Islet precursor cell (in vitro differentiated cells): ENCODE measurements around the gene SLC12A9.
"Not testable (repeated sequence)": the region's sequence is repeated elsewhere in the genome, so short reads cannot be mapped to it uniquely, and the experiment has no call there.

Experiments
- DNase-seq: peaks from one replicate; pipeline ENCODE4 v3.0.0-alpha.2; 2018

SLC12A9 gene

DNA sequence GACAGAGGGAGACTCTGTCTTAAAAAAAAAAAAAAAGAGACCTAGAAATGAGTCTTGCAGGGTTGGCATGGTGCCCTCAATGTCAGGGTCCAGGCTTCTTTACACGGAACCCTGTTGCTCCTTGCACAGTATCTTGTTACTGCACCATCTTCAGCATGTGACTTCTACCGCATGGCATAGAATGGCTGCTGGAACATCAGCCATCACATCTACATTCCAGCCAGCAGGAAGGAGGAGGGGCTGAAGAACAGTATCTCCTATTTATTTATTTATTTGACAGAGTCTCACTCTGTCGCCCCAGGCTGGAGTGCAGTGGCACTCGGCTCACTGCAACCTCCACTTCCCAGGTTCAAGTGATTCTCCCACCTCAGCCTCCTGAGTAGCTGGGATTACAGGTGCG lies 46.9 kb downstream of the SLC12A9 start:
- DNase-seq, result no peak

DNA sequence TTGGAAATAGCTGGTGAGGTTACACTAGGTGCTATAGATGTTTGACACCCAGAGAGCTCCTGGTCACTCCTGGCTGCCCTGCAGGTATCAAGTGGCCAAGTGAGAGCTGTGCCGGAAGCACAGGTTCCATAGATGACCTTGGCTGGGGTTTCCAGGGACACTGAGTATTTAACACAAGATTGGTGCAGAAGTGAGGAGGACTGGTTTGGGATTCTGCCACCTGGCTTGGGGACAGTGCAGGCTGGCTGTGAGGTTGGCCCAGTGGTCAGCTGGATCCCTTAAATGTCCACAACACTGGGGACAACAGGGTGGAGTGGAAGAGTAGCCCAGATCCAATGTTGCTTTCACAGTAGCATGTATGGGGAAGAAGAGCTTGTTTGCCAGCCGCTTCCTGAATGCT lies 48.5 kb downstream of the SLC12A9 start:
- DNase-seq, result no peak

GRCh38 chr7:100901921-100902332 lies 49.4 kb downstream of the SLC12A9 start:
- DNase-seq, result no peak

- no peak for DNase-seq
These were observed 50.1 kb downstream of the SLC12A9 start for GRCh38 chr7:100902638-100903037.

DNA sequence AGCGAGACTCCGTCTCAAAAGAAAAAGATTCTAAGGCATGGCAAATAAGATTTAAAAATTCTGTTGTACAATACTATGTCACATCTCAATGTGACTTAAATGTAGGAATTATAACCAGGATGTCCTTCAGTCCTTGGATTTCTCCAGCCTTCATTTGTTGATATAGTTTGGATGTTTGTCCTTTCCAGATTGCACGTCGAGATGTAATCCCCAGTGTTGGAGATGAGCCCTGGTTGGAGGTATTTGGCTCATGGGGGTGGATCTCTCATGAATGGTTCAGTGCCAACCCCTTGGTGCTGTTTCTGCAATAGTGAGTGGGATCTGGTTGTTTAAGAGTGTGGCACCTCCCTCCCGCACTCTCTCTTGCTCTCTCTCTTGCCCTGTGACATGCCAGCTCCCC lies 56.0 kb downstream of the SLC12A9 start:
- DNase-seq, result no peak

- not testable (repeated sequence) for DNase-seq
These were observed 57.9 kb downstream of the SLC12A9 start for GRCh38 chr7:100910443-100910842.

DNA sequence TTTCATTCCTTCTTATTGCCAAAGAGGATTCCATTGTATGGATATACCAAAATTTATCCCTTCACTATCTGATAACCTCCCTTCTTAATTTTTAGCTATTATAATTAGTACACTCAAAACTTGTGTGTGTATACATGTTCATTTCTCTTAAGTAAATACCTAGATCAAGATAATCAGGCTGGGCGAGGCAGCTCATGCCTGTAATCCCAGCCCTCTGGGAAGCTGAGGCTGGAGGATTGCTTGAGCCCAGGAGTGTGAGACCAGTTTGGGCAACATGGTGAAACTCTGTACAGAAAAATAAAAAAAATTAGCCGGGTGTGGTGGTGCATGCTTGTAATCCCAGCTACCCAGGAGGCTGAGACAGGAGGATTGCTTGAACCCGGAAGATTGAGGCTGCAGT lies 59.0 kb downstream of the SLC12A9 start:
- DNase-seq, result no peak

DNA sequence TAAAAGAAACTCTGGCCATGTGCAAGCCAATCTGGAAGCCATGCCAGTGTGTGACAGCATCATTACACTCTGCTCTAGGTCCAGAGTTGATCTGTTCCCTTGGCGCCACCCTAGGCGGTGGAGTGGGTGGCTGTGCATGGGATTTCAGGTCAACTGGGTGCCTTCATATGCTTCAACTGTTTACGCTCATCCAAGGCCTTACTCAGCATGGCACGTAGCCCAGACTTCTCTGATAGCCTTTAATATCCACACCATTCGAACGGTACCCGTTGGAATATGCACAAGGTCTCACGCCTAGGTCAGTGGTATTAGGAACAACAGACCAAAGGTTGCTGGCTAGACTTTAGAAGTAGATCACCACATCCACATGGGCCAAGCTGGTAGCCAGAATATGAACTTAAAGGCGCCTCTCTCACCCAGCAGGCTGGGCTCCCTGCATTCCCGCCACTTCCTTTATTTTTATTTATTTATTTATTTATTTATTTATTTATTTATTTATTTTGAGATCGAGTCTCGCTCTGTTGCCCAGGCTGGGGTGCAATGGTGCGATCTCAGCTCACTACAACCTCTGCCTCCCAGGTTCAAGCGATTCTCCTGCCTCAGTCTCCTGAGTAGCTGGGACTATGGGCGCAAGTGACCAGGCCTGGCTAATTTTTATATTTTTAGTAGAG lies 61.8 kb downstream of the SLC12A9 start:
- DNase-seq, result no peak

DNA sequence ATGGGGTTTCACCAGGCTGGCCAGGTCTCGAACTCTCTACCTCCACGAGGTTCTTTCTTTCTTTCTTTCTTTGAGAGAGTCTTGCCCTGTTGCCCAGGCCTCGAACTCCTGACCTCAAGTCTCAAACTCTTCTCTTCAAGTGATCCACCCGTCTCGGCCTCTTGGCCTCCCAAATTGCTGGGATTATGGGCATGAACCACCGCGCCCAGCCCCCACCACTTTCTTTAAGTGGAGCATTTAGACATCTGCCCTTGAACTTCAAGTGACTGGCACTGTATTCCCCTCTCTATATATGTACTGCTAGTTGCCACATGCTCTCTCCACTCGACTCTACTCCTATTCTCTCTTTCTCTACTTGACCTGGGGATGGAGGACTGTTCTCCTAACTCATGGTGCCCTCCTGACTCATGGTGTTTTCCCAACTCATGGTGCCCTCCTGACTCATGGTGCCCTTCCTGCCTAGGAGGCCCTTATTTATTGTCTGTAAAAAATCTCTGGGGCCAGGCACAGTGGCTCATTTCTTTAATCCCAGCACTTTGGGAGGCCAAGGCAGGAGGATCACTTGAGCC lies 62.5 kb downstream of the SLC12A9 start:
- DNase-seq, result no peak
